H1 (cell line): ENCODE results near the gene IL19.

Experiments
- CBX5 ChIP-seq: fragments of 300-800, 300-1000 bp; sonication (generic); IDR thresholded peaks from 2 replicates; pipeline ENCODE4 v1.7.1; 2016; ENCODE audit warnings: antibody characterized with exemption, low read length, low read depth
- EGR1 ChIP-seq: IDR thresholded peaks from 2 replicates; pipeline ENCODE4 v1.6.1; 2011; ENCODE audit warnings: low read depth, low read length, borderline replicate concordance
- HDAC2 ChIP-seq, 2 experiments: fragments of 300-600 bp in 1 of 2; sonication (generic) in 1 of 2; IDR thresholded peaks; 2 replicates each; pipeline ENCODE4 v1.6.1; 2011 to 2012; ENCODE audit warnings: low read depth in 2 of 2, low read length in 2 of 2, mild to moderate bottlenecking in 2 of 2, moderate library complexity in 2 of 2, borderline replicate concordance in 1 of 2, inconsistent platforms in 1 of 2
- KDM5A ChIP-seq: fragments of 200-600 bp; IDR thresholded peaks from 2 replicates; pipeline ENCODE4 v1.7.1; 2012; ENCODE audit warnings: mild to moderate bottlenecking, low read length, inconsistent platforms, mixed read lengths
- POLR2A ChIP-seq, 2 experiments: IDR thresholded peaks; 1 replicate in 1 of 2; 2 replicates in 1 of 2; pipeline ENCODE4 v1.6.1; 2011; ENCODE audit warnings: low read depth in 2 of 2, low read length in 2 of 2, mild to moderate bottlenecking in 2 of 2; ENCODE audit errors: control extremely low read depth in 1 of 2
- POU5F1 ChIP-seq: IDR thresholded peaks from 2 replicates; pipeline ENCODE4 v1.6.1; 2011; ENCODE audit warnings: low read depth, mild to moderate bottlenecking, low read length, moderate library complexity
- SP1 ChIP-seq: IDR thresholded peaks from 2 replicates; pipeline ENCODE4 v1.6.1; 2011; ENCODE audit warnings: low read depth, low read length
- SRF ChIP-seq: IDR thresholded peaks from 2 replicates; pipeline ENCODE4 v1.6.1; 2011; ENCODE audit warnings: mild to moderate bottlenecking, low read depth, low read length, moderate library complexity
- TAF1 ChIP-seq: IDR thresholded peaks from 2 replicates; pipeline ENCODE4 v1.6.1; 2011; ENCODE audit warnings: mild to moderate bottlenecking, low read depth, low read length
- TAF7 ChIP-seq: optimal IDR thresholded peaks from 2 replicates; pipeline ENCODE3; 2011; ENCODE audit warnings: low read depth, mild to moderate bottlenecking, inconsistent platforms, low read length, moderate library complexity, borderline replicate concordance
- YY1 ChIP-seq: IDR thresholded peaks from 2 replicates; pipeline ENCODE4 v1.6.1; 2011; ENCODE audit warnings: low read depth, mild to moderate bottlenecking, low read length
- TF ChIP-seq, protein P1 (sequence below), 3 experiments: IDR thresholded peaks; 1 replicate in 2 of 3; 2 replicates in 1 of 3; pipeline versions ENCODE4 v1.5.1 to v1.6.1; 2011; ENCODE audit warnings: low read length in 3 of 3, mild to moderate bottlenecking in 3 of 3, inconsistent platforms in 2 of 3, low read depth in 1 of 3, moderate library complexity in 1 of 3; ENCODE audit not compliant: insufficient read depth in 1 of 3; ENCODE audit errors: control extremely low read depth in 1 of 3
- TF ChIP-seq, protein P2 (sequence below): IDR thresholded peaks from 2 replicates; pipeline ENCODE4 v1.6.1; 2011; ENCODE audit warnings: low read length, improper control_type of control experiment

DNA sequence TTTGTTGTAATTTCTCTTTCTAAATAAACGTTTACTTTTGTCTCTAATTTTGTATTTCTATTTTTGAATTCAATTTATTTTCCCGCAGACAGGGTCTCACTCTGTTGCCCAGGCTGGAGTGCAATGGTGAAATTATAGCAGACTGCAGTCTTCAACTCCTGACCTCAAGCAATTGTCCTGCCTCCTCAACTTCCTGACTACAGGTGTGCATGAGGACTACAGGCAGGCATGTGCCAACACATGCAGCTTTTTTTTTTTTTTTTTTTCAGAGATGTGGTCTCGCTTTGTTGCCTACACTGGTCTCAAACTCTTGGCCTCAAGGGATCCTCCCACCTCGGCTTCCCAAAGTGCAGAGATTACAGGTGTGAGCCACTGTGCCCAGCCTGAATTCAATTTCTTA, 58.2 kb downstream of the IL19 start:
- TF ChIP-seq POLR2A (IDR thresholded peaks at IDR 0.05; ENCODE audit: control extremely low read depth in 1 of 2, low read depth in 2 of 2, low read length in 2 of 2) (no peak), YY1 (no peak), EGR1 (no peak), TAF7 (no peak), CBX5 (no peak), TAF1 (no peak), SRF (no peak), KDM5A (no peak), POU5F1 (no peak), SP1 (no peak), HDAC2 (IDR thresholded peaks at IDR 0.05; ENCODE audit: borderline replicate concordance in 1 of 2, low read depth in 2 of 2, low read length in 2 of 2) (no peak)
- TF ChIP-seq, protein P1, sequence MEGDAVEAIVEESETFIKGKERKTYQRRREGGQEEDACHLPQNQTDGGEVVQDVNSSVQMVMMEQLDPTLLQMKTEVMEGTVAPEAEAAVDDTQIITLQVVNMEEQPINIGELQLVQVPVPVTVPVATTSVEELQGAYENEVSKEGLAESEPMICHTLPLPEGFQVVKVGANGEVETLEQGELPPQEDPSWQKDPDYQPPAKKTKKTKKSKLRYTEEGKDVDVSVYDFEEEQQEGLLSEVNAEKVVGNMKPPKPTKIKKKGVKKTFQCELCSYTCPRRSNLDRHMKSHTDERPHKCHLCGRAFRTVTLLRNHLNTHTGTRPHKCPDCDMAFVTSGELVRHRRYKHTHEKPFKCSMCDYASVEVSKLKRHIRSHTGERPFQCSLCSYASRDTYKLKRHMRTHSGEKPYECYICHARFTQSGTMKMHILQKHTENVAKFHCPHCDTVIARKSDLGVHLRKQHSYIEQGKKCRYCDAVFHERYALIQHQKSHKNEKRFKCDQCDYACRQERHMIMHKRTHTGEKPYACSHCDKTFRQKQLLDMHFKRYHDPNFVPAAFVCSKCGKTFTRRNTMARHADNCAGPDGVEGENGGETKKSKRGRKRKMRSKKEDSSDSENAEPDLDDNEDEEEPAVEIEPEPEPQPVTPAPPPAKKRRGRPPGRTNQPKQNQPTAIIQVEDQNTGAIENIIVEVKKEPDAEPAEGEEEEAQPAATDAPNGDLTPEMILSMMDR (IDR thresholded peaks at IDR 0.05; ENCODE audit: control extremely low read depth in 1 of 3, insufficient read depth in 1 of 3, low read depth in 1 of 3, low read length in 3 of 3): no peak
- TF ChIP-seq, protein P2, sequence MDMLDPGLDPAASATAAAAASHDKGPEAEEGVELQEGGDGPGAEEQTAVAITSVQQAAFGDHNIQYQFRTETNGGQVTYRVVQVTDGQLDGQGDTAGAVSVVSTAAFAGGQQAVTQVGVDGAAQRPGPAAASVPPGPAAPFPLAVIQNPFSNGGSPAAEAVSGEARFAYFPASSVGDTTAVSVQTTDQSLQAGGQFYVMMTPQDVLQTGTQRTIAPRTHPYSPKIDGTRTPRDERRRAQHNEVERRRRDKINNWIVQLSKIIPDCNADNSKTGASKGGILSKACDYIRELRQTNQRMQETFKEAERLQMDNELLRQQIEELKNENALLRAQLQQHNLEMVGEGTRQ: no peak
